ENCODE data around the gene PRR3.
A peak's percentile ranks its signal among the peaks of the same experiment; 100 is the strongest.

The PRR3 gene

GRCh38 chr6:30541515-30542403 is 15.3 kb upstream of the PRR3 start:
- peak; percentile 3 for DNase-seq

DNA sequence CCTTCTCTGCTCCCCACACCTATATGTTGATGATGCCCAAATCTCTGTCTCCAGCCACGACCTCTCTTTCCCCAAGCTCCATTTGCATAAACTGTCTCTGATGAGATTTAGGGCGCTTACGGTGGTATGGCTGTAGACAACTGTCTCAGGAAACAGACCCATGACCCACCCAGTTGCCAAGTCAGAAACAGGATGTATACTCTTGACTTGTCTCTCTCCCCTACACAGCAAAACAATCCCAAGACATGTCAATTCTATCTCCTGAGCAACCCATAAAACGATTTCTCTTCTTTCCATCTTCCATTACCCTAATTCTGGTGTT is 14.7 kb upstream of the PRR3 start:
- DNase-seq, result no peak

- DNase-seq, result no peak
Observed at GRCh38 chr6:30542915-30543314, 14.2 kb upstream of the PRR3 start.

- DNase-seq, result no peak
Observed at GRCh38 chr6:30543821-30544220, 13.3 kb upstream of the PRR3 start.

DNA sequence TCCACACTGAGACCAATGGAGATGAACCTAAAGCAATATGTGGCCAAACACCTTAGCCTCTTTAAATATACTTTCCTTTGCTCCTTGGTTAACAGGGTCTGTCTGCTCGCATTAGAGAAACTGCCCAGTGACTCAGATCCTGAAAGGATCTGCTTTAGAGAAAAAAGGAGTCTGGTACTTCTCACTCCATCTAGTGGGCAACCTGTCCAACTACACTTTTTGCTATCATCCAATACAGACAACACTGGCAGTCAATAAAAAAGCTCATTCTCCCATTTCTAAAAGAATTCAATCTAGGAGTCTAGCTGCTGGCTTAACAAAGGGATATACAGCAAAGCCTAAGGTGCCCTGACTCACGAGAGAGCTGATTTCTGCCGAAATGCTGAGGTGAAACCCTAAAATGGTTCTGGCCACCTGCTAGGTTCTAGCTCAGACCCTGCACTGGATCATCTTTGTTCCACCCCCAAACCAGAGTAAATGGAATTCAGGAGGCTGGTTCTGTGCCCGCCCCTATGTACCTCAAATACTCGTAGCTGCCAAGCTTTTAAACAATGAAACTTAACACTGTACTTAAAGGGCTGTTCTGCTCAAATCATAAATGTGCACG is 12.3 kb upstream of the PRR3 start:
- DNase-seq, result no peak

DNA sequence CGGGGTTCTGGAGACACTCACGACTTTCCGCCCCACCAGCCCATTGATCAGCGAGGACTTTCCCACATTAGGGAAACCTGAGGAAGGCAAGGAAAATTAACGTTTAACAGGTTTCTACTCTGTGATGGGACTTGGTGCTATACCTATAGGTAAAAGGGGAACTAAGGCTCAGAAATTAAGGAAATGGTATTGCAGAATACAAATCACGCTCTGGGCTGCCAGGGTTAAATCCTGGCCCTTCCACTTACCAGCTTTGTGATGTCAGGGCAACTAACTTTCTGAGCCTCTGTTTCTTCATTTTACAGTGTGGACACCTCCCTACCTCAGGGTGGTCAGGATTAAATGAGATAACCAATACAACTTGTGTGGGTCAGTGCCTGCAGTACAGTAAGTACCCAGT is 9.6 kb upstream of the PRR3 start:
- no peak for DNase-seq

DNA sequence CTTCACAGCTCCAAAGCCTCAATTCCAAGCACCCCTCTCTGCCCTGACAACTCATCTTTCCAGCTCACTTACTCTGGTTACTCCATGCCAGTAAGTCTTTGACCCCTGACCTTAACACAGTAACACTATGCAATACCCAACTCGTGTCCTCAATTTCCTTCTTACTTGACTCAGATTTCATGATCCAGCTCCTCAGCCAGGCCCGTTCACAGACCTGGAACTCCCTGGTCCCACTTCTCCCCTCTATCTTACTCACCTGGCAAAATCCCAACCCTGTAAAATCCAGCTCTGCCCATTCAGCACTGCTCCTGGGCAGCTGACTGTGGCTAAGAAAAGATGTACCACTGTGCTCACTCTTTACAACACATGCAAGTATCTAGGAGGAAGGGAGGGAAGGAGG is 8.7 kb upstream of the PRR3 start:
- DNase-seq, result no peak

DNA sequence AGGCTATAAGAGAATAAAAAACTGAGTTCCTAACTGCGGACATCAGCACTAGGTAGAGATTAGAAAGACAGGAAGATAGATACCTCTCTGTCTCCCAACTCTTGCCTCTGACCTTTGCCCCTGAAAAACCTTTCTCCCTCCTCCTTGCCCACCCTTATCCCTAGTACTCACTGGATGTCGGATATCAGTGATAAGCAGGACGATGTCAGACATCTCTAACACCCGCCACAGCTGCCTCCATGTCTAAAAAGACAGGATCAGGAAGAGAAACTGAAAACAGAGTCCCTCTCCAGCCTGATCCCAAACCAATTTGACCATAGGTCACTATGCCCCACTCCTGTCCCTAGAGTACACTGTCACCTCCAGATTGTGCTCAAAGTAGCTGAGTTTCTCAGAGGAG is 2.7 kb upstream of the PRR3 start:
- DNase-seq, result no peak

- no peak for DNase-seq
Observed at GRCh38 chr6:30554962-30555815, 1.9 kb upstream of the PRR3 start.

DNA sequence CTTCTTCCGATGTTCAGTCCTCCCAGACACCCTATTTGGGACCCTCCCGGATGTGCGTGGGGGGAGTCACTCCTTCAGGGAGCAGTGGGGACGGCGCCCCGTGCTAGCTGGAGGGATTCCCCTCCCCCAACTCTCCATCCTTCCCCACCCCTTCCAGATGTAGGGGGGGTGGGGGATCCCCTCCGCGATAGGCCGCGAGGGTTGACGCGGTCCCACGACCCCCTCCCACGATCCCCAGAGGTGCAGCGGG is 1.4 kb upstream of the PRR3 start:
- DNase-seq, result no peak

DNA sequence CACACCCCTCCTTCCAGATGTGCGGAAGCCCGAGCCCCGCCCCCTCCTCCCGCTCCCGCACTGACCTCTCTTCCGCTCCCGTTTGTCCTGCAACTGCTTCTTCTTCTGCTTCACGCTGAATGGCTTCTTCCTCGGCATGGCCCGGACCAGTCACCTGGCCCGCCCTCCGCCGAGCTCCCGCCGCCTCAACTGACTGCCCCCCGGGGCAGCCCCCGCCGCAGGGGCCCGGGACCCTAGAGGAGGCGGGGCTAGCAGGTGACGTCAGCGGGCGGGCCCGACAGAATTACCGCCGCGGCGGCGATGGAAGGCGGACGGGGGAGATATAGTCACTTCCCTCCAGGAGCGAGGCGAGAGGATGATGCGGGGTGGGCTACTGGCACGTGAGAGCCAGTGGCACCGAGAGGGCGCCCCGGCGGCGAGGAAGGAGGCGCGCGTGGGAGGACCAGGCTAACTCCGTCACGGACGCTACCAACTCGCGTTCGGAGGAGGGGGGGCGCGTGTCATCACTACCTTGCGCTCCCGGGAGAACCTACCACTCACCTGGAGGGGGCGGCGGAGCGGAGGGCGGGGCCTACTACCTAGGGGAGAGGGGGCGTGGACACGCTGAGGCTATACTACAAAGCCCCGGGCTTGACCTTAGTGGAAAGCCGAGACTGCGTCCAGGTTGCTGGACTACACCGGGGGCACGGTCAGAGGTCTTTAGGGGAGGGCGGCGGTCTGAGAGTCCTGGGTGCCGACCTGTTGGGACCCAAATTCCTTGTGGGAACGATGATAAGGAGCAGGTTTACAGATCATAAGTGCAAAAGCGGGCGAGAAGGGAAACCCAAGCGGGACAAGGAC is 809 bp upstream of the PRR3 start, which contains the start of gene GNL1:
Gene GNL1 (minus strand): TSS at position 424 of the 840 bp plus-strand sequence. CDS start 286 bp downstream, at position 138.
- DNase-seq, result peak; percentile 39

DNA sequence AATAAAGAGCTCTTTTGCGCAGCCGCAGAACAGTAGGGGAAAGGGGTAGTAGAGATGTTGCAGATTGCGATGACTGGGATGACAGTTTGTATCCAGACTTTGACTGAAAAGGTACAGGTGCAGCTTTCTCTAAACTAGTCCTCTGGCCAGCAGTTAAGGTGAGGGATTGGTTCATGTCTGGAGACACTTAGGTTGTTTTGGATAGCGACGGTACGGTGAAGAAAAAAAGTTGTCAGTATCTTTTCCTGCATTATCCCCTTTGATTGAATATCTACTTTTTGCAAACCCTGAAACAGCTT is 537 bp downstream of the PRR3 start:
- DNase-seq, result no peak

DNA sequence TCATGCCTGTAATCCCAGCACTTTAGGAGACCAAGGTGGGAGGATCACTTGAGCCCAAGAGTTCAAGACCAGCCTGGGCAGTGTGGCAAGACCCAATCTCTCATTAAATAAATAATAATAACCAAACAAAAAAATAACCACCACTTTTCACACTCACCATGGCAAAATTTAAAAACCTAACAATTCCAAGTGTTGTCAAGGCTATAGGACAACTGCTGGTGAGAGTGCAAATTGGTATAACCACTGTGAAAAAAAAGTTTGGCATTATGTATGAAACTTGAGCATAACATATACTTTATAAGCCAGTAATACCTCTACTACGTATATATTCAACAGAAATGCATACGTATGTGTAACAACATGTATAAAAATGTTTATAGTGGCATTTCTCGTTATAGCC is 3.8 kb downstream of the PRR3 start:
- DNase-seq, result no peak

- DNase-seq, result no peak
Observed at GRCh38 chr6:30562470-30563425, 5.7 kb downstream of the PRR3 start.

- no peak for DNase-seq
Observed at GRCh38 chr6:30564114-30564513, 7.0 kb downstream of the PRR3 start.

GRCh38 chr6:30565772-30566171 is 8.7 kb downstream of the PRR3 start:
- no peak for DNase-seq

DNA sequence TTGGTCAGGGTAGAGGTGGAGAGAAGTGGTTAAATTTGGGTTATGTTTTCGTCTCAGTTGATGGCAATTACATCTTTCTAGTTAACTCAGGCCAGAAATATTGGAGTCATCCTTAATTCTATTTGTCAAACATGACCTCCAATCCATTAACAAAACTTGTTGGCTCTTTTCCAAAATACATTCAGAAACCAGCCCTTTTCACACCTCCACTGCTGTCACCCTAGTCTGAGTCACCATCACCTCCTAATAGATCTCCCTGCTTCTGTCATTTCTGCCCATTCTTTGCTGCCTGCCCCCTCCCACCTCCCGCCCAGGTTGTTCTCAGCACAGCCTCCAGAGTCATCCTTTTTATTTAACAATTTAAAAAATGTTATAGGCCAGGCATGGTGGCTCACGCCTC is 11.2 kb downstream of the PRR3 start:
- DNase-seq, result no peak

DNA sequence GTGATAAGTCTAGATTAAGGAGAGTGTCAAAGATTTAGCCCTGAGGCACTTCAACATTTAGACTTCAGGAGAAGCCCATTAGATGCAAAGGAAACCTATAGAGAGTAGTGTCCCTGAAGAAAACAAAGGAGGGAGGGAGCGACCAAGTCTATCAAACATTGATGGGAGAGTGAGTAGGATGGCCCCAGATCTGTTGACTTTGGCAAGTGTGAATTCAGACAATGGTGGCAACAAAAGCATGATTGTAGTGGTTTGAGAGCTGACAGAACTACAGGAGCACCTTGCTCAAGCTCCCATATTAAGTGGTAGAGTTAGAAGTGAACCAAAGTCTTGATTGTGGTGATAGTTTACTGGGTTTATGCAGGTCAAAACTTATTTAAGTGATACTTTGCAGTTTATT is 13.2 kb downstream of the PRR3 start:
- no peak for DNase-seq

- no peak for DNase-seq
Observed at GRCh38 chr6:30570740-30571074, 13.6 kb downstream of the PRR3 start.

GRCh38 chr6:30571075-30571761 is 14.1 kb downstream of the PRR3 start, which contains the start of gene ABCF1:
ABCF1 (plus strand) TSS chr6:30571442; CDS start chr6:30571488, 46 bp downstream.
- peak; percentile 63 for DNase-seq

DNA sequence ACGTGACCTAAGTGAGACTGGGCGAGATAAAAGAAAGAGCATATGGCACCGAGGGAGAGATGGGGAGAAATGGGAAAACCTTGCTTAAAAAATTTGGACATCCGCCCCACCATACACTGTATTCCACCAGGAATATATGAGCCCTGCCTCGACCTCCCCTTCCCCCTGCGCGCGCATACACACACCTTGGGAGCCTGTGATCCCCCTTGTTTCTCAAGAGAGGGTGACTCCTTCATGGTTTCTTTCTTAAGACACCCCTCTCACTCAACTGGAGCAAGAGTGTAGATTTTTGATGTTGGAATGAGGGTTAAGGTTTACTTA is 14.6 kb downstream of the PRR3 start:
- DNase-seq, result no peak

DNA sequence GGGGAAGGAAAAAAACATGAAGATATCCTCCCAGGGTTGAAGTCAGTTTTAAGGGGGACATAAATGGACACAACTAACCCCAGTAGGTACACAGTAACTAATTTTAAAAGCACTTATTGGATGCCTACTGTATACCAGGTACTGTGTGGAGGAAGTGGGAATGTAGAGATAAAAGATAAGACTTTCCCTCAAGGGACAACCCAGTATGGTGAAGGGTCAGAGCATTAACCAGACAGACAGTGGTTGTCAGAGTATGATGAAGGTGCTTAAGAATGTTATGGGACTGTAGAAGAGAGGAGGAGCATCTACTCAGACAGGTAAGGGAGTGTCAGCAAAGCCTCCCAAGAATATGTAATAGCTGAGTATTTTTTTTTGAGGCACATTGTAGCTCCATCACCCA is 15.1 kb downstream of the PRR3 start:
- no peak for DNase-seq

All from NCI-H187 treated with DMSO at 0.1 percent for 48 hours (cell line).